Measurements from ENCODE around the gene LHX2.

LHX2 gene

DNA sequence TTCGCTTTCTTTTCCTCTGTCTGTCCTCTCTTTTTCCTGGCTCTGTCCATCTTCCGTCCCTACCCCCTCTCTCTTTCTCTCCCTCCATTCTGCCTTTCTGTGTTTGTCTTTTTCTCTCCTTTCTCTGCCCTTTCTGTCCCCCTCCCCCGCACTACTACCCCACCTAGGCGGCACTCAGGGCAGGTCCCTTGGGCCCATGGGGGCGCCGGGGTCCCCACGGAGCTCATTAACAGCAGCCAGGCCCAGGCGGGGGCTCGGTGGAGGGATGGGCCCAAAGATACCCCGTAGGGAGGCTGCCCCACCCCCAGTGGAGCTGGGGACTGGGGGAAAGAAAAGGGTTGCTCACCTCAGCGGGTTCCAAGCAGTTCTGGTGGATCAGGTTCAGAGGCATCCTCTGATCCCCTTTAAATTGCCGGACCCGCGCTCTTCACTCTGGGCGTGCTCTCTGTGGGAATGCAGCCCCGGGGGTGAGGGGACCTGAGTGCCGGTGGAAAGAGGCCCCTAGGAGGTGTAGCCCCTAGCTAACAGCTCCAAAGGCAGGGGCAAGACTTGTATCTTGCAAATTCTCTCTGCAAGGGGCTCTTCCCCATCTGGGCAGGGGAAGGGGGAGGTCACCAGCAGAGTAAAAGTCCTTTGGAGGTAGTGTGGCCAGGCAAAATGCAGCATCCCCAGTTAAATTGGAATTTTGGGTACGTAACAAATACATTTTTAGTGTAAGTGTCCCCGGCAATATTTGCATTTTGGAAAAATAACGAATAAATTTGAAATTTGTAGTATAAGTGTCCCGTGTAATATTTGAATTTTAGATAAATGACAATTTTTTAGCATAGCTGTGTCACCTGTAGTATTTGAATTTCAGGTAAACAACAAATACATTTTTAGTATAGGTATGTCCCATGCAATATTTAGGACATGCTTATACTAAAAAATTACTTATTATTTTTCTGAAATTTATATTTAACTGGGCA lies 7.4 kb downstream of the LHX2 start:
- H3K27ac ChIP-seq (ENCODE audit: low read depth in 2 of 2, low read length in 2 of 2): no peak overlapping the region
- peaks cover 2 to 8% of the 10 kb centered on the region in 2 donors for H3K4me1 ChIP-seq (ENCODE audit: control insufficient read depth in 2 of 2, insufficient read depth in 2 of 2, low read length in 2 of 2)
- no peak overlapping the region for H3K9ac ChIP-seq (ENCODE audit: low read depth in 1 of 2, low read length in 2 of 2)
- H3K4me3 ChIP-seq (ENCODE audit: low read length in 2 of 2): no peak overlapping the region
- no peaks in the 10 kb centered on the region for H3K9me3 ChIP-seq (ENCODE audit: control insufficient read depth in 2 of 2, low read length in 2 of 2)
- no peaks in the 10 kb centered on the region for H3K36me3 ChIP-seq (ENCODE audit: control insufficient read depth in 2 of 2, insufficient read depth in 2 of 2, low read length in 2 of 2)
- H3K27me3 ChIP-seq (ENCODE audit: control insufficient read depth in 2 of 2, insufficient read depth in 2 of 2, low read length in 2 of 2): peaks cover 89 to 93% of the 10 kb centered on the region in 2 donors

DNA sequence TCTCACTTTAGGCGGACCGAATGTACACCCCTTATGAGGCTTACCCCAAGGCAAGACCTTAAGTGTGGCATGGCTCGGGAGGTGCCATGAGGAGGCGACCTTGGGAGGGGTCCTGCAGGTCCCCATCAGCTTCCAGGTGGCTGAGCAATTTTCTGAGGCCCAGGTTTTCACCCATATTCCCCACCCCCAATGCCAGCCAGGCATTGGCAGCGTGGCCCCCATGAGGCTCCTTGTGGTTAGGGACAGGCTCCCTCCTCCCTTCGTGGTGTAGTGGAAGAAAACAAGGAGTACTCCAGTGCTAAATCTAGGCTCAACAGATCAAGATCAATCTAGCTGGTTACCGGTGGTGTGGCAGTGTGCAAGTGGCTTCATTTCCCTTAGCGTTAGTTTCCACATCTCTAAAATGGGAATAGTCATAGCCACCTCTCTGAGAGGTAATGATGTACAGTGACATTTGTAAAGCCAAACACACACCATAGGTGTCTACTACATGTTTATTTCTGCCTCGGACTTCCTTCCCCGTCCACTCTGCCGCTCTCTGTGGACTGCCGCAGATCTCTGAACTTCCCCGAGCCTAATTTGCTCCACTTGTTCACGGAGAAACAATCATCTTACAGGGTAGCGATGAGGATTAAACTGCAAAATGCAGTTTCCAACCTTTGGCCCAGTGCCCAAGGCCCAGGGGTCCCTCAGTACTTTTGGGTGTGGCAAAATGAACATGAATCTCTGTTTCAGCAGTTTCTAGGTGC lies 8.4 kb downstream of the LHX2 start:
- Histone ChIP-seq H3K27ac (ENCODE audit: low read depth in 2 of 2, low read length in 2 of 2) (no peak overlapping the region), H3K9ac (ENCODE audit: low read depth in 1 of 2, low read length in 2 of 2) (no peak overlapping the region), H3K27me3 (ENCODE audit: control insufficient read depth in 2 of 2, insufficient read depth in 2 of 2, low read length in 2 of 2) (peaks cover 89% of the 10 kb centered on the region in 2 donors), H3K4me3 (ENCODE audit: low read length in 2 of 2) (no peak overlapping the region), H3K9me3 (ENCODE audit: control insufficient read depth in 2 of 2, low read length in 2 of 2) (no peaks in the 10 kb centered on the region), H3K4me1 (ENCODE audit: control insufficient read depth in 2 of 2, insufficient read depth in 2 of 2, low read length in 2 of 2) (peaks cover 2 to 8% of the 10 kb centered on the region in 2 donors), H3K36me3 (ENCODE audit: control insufficient read depth in 2 of 2, insufficient read depth in 2 of 2, low read length in 2 of 2) (no peaks in the 10 kb centered on the region)

DNA sequence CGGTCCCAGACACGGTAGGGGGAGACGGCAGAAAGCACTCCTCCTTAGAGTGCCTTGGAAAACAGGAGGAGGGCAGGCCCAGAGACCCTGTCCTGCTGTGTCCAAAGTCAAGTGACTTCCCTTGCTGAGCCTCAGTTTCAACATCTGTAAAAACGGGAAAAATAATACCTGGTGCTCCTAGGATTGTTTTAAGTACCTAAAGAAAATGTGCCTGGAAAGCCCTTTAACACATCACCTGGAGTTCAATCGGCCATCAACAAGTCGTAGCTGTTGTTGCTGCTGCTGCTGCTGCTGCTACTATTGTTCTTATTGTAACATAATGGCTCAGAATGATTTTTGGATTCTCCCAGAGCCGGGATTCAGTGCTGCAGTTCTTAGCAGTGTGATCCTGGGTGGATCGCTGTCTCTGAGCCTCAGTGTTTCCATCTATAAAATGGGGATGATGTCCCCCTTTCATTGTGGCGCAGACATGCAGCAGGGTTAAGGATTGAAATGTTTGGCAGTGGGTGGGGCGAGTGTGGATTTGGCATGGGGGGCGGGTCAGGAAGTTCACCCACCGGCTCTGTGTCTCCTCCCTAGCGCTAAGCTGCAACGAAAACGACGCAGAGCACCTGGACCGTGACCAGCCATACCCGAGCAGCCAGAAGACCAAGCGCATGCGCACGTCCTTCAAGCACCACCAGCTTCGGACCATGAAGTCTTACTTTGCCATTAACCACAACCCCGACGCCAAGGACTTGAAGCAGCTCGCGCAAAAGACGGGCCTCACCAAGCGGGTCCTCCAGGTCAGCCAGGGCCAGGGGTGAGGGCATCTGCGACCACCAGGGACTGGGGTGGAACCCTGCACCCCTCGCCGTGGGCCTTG lies 9.2 kb downstream of the LHX2 start:
- Histone ChIP-seq H3K9me3 (ENCODE audit: control insufficient read depth in 2 of 2, low read length in 2 of 2) (no peaks in the 10 kb centered on the region), H3K4me3 (ENCODE audit: low read length in 2 of 2) (no peak overlapping the region), H3K9ac (ENCODE audit: low read depth in 1 of 2, low read length in 2 of 2) (no peak overlapping the region), H3K4me1 (ENCODE audit: control insufficient read depth in 2 of 2, insufficient read depth in 2 of 2, low read length in 2 of 2) (peaks cover 2 to 8% of the 10 kb centered on the region in 2 donors), H3K36me3 (ENCODE audit: control insufficient read depth in 2 of 2, insufficient read depth in 2 of 2, low read length in 2 of 2) (no peaks in the 10 kb centered on the region), H3K27ac (ENCODE audit: low read depth in 2 of 2, low read length in 2 of 2) (no peak overlapping the region), H3K27me3 (ENCODE audit: control insufficient read depth in 2 of 2, insufficient read depth in 2 of 2, low read length in 2 of 2) (peaks cover 81 to 86% of the 10 kb centered on the region in 2 donors)

DNA sequence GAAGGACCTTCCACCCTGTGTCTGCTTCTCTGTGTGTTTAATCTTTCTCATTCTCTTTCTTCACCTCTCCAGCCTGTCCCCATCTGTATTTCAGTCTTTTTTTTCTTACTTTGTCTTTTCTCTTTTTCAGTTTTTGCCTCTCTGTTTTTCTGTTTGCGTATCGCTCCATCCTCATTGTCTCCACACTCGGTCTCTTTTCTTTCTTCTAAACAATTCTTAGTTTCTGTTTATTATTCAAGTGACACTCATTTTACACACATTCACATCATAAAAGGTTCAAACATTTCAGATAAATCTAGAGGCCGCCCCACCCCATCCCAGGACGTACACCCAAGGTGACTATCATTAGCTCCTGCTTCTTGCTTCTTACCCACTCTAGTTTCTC lies 9.8 kb downstream of the LHX2 start:
- H3K27ac ChIP-seq (ENCODE audit: low read depth in 2 of 2, low read length in 2 of 2): no peak overlapping the region
- peaks cover 78 to 87% of the 10 kb centered on the region in 2 donors for H3K27me3 ChIP-seq (ENCODE audit: control insufficient read depth in 2 of 2, insufficient read depth in 2 of 2, low read length in 2 of 2)
- H3K4me3 ChIP-seq (ENCODE audit: low read length in 2 of 2): no peak overlapping the region
- no peaks in the 10 kb centered on the region for H3K36me3 ChIP-seq (ENCODE audit: control insufficient read depth in 2 of 2, insufficient read depth in 2 of 2, low read length in 2 of 2)
- no peaks in the 10 kb centered on the region for H3K9me3 ChIP-seq (ENCODE audit: control insufficient read depth in 2 of 2, low read length in 2 of 2)
- H3K4me1 ChIP-seq (ENCODE audit: control insufficient read depth in 2 of 2, insufficient read depth in 2 of 2, low read length in 2 of 2): peaks cover 2 to 8% of the 10 kb centered on the region in 2 donors
- H3K9ac ChIP-seq (ENCODE audit: low read depth in 1 of 2, low read length in 2 of 2): no peak overlapping the region

DNA sequence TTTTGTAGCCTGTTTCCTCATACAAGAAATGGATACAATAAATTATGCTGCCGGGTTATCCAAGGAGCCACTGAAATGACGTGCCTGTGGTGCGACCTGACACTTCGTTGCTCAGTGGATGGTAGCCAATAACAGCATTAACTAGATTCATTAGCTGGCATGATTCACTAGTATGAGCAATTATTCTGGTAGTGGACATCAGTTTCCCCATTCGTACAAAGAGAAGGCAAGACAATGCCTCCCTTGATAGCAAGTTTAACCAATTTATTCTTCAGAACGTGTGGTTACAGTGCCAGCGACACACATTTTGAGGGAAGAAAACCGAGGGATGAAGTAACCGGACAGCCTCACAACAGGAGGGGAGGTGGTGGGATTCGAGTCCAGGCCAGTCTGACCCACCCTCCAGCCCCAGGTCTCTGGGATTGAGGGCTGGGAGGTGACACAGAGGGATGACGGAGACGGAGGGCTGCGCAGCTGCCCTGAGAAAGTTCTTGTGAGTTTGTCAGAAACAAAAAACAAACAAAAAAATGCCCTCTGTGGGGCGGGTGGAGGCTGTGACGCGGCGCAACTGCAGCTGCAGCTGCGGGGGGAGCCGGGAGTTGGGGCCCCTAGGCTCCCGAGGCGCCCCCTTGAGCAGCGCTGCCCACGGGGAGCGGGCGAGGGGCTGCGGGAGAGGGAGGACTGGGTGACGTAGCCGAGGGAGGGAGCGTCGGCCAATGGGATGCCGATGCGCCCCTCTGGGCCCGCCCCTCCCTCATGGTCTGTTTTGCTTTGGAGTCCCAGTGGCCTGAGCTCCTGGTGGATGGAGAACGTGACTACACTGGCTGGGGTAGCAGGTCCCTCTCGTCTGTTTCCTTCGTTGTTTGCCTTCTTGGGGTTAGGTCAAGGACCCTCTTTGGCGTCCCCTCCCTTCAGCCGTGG lies 10.9 kb downstream of the LHX2 start:
- no peaks in the 10 kb centered on the region for H3K36me3 ChIP-seq (ENCODE audit: control insufficient read depth in 2 of 2, insufficient read depth in 2 of 2, low read length in 2 of 2)
- peaks cover 0 to 4% of the 10 kb centered on the region in 2 donors for H3K4me1 ChIP-seq (ENCODE audit: control insufficient read depth in 2 of 2, insufficient read depth in 2 of 2, low read length in 2 of 2)
- no peak overlapping the region for H3K27ac ChIP-seq (ENCODE audit: low read depth in 2 of 2, low read length in 2 of 2)
- no peaks in the 10 kb centered on the region for H3K9me3 ChIP-seq (ENCODE audit: control insufficient read depth in 2 of 2, low read length in 2 of 2)
- peaks cover 67 to 85% of the 10 kb centered on the region in 2 donors for H3K27me3 ChIP-seq (ENCODE audit: control insufficient read depth in 2 of 2, insufficient read depth in 2 of 2, low read length in 2 of 2)
- no peak overlapping the region for H3K4me3 ChIP-seq (ENCODE audit: low read length in 2 of 2)
- no peak overlapping the region for H3K9ac ChIP-seq (ENCODE audit: low read depth in 1 of 2, low read length in 2 of 2)

DNA sequence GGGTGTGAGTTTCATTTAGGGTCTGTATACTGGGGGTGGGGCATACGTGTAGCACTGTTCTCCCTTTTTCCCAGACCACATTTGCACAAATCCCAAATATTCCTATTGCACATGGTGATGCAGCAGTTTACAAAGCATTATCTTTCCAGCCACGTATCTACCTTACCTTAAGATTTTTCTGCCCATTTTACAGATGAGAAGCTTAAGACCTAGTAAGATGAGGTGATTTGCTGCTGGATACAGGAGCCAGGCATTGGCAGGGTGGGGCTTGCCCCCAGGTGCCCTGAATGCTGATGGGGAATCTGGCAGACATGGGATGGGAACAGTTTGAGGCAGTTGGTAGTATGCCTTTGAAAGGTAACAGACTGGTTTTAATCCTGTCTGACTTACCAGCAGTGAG lies 12.5 kb downstream of the LHX2 start:
- H3K27me3 ChIP-seq (ENCODE audit: control insufficient read depth in 2 of 2, insufficient read depth in 2 of 2, low read length in 2 of 2): peaks cover 57 to 69% of the 10 kb centered on the region in 2 donors

DNA sequence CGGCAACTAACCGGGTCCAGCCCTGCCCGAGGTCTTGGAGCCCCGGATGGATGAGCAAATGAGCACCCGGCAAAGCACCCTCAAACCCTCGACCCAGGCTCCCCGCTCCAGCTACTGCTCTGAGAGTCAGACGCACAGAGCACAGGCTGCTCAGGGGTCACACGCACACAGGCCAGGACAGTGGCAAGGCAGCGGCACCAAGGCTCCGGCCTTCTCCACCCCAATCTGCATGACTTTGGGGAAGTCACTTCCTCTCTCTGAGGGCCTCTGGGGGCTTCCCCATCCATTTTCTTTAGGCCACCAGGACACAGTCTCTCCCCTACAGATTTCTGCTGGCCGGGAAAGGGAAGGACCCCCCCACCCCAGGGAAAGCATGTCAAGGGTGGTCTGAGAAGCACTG lies 18.0 kb downstream of the LHX2 start:
- Histone ChIP-seq H3K36me3 (ENCODE audit: control insufficient read depth in 2 of 2, insufficient read depth in 2 of 2, low read length in 2 of 2) (no peaks in the 10 kb centered on the region), H3K4me1 (ENCODE audit: control insufficient read depth in 2 of 2, insufficient read depth in 2 of 2, low read length in 2 of 2) (peaks cover 0 to 3% of the 10 kb centered on the region in 2 donors), H3K4me3 (ENCODE audit: low read length in 2 of 2) (no peak overlapping the region), H3K27me3 (ENCODE audit: control insufficient read depth in 2 of 2, insufficient read depth in 2 of 2, low read length in 2 of 2) (peaks cover 38 to 60% of the 10 kb centered on the region in 2 donors), H3K9ac (ENCODE audit: low read depth in 1 of 2, low read length in 2 of 2) (no peak overlapping the region), H3K27ac (ENCODE audit: low read depth in 2 of 2, low read length in 2 of 2) (no peak overlapping the region), H3K9me3 (ENCODE audit: control insufficient read depth in 2 of 2, low read length in 2 of 2) (no peaks in the 10 kb centered on the region)

More for the DNA sequence above, 12.5 kb downstream of the LHX2 start:
- Histone ChIP-seq H3K4me1 (ENCODE audit: control insufficient read depth in 2 of 2, insufficient read depth in 2 of 2, low read length in 2 of 2) (peaks cover 0 to 4% of the 10 kb centered on the region in 2 donors), H3K36me3 (ENCODE audit: control insufficient read depth in 2 of 2, insufficient read depth in 2 of 2, low read length in 2 of 2) (no peaks in the 10 kb centered on the region), H3K9me3 (ENCODE audit: control insufficient read depth in 2 of 2, low read length in 2 of 2) (no peaks in the 10 kb centered on the region), H3K27ac (ENCODE audit: low read depth in 2 of 2, low read length in 2 of 2) (no peak overlapping the region), H3K9ac (ENCODE audit: low read depth in 1 of 2, low read length in 2 of 2) (no peak overlapping the region), H3K4me3 (ENCODE audit: low read length in 2 of 2) (no peak overlapping the region)

GRCh38 chr9:124030969-124031451 lies 19.4 kb downstream of the LHX2 start:
- Histone ChIP-seq H3K27ac (ENCODE audit: low read depth in 2 of 2, low read length in 2 of 2) (no peak overlapping the region), H3K27me3 (ENCODE audit: control insufficient read depth in 2 of 2, insufficient read depth in 2 of 2, low read length in 2 of 2) (peaks cover 37 to 62% of the 10 kb centered on the region in 2 donors), H3K36me3 (ENCODE audit: control insufficient read depth in 2 of 2, insufficient read depth in 2 of 2, low read length in 2 of 2) (no peaks in the 10 kb centered on the region), H3K4me3 (ENCODE audit: low read length in 2 of 2) (peak overlapping the region; percentile 48 to 49), H3K9ac (ENCODE audit: low read depth in 1 of 2, low read length in 2 of 2) (no peak overlapping the region), H3K9me3 (ENCODE audit: control insufficient read depth in 2 of 2, low read length in 2 of 2) (no peaks in the 10 kb centered on the region), H3K4me1 (ENCODE audit: control insufficient read depth in 2 of 2, insufficient read depth in 2 of 2, low read length in 2 of 2) (peaks cover 0 to 3% of the 10 kb centered on the region in 2 donors)

- H3K36me3 ChIP-seq (ENCODE audit: control insufficient read depth in 2 of 2, insufficient read depth in 2 of 2, low read length in 2 of 2): no peaks in the 10 kb centered on the region
- no peaks in the 10 kb centered on the region for H3K9me3 ChIP-seq (ENCODE audit: control insufficient read depth in 2 of 2, low read length in 2 of 2)
- no peak overlapping the region for H3K27ac ChIP-seq (ENCODE audit: low read depth in 2 of 2, low read length in 2 of 2)
- H3K27me3 ChIP-seq (ENCODE audit: control insufficient read depth in 2 of 2, insufficient read depth in 2 of 2, low read length in 2 of 2): peaks cover 47 to 59% of the 10 kb centered on the region in 2 donors
- H3K4me3 ChIP-seq (ENCODE audit: low read length in 2 of 2): no peak overlapping the region
- H3K9ac ChIP-seq (ENCODE audit: low read depth in 1 of 2, low read length in 2 of 2): no peak overlapping the region
- peaks cover 0 to 3% of the 10 kb centered on the region in 2 donors for H3K4me1 ChIP-seq (ENCODE audit: control insufficient read depth in 2 of 2, insufficient read depth in 2 of 2, low read length in 2 of 2)
Measured at GRCh38 chr9:124032247-124032646, 20.7 kb downstream of the LHX2 start.
